ENCODE results near the gene ARHGEF7.

Gene ARHGEF7

DNA sequence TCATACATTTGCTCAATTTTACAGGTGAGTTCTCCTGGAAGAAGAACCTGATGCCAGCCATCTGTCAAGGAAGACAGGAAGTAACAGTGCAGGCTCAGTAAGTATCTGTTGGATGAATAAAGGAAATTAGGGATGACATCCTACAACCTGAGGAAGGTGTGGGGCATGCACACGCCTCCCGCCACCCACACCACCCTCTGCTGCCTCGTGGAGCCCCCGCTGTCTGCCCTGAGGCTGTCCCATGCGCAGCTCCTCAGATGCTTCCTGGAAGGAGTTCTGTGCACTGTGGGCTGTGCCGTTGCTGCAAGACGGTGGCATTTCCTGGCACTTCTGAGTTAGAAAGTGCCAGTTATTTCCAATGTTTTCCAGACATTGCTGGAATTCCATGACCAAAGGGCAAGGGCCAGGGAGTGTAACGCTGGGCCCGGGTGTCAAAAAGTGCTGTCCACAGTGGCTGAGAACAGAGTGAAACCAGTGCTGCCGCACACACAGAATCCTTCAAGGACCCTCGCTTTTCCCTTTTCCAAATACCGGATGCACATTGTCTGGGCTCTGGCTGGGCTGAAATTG is 201.1 kb downstream of the ARHGEF7 start:
- no peak for DNase-seq

DNA sequence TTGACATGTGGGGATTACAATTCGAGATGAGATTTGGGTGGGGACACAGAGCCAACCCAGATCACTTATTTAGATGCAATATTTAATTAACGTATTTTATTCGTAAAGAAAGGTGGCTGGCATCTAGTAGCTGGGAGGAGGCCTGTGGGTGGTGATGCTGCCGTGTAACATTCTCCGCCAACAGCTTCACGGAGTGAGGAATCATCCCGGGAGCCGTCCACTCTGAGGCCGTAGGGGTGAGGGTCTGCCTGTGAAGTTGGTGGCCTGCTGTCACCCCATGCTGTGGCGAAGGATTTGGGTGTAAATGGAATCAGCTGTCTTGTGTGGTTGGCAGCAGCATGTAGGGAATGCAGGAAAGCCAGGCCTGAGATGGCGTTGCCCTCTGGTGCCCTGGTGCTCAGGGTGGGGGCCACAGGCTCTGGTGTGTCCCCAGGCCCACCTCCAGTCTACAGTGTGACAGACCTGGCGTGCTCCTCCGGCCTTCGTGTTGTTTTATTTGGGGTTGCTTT is 202.0 kb downstream of the ARHGEF7 start:
- DNase-seq, result no peak

DNA sequence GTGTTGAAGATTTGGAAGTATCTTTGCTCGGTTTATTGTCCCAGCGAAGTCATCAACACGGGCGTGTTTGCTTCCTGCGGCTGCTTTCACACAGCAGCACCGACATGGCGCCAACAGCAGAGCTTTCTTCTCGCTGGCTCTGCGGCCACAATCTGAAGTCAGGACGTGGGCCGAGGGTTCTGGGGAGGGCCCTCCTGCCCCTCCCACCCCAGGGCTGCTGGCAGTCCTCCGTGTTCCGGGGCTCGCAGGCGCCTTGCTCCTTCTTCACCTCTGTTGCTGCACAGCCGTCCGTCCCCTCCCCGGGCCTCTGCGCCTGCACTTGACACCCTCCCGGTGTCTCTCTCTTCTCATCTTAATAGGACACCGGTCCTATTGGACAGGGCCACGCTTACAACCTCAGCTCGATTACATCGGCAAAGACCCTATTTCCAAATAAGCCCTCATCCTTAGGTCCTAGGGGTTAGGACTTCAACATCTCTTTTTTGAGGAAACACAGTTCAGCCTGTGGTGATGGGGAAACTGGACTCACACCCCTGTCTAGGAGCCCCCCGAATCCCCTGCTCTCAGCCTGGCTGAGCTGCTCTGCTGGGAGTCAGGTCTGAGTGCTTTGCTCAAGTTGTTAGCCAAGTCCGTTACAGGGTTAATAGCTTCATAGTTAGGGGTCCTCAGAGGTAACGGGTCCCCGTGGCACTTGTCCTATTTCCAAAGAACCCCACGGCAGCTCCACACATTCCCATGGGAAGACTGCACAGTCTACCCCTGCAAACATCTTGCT is 202.6 kb downstream of the ARHGEF7 start:
- no peak for DNase-seq

DNA sequence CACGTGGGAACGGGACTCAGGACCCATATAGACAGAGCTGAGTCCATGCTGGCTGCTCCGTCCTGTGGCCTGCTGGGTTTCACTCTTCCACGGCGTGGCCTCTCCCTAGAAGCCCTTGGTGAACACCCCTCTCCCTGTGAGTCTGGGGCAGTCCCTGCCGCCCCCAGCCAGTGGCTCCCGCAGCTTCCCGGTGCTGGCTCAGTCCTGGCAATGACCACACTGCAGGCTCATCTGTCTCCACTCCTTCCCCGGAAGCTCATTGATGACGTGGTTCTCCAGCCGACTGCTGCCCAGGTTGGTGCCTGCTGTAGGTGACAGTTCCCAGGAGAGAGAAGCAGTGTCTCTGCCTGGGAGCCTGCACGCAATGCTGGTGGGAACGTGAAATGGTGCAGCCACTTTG is 203.3 kb downstream of the ARHGEF7 start:
- no peak for DNase-seq

GRCh38 chr13:111319521-111319920 is 204.4 kb downstream of the ARHGEF7 start:
- DNase-seq, result no peak

GRCh38 chr13:111319998-111320911 is 205.1 kb downstream of the ARHGEF7 start, which contains the start of gene TEX29:
TEX29 (plus strand) TSS chr13:111320642; CDS start chr13:111320891, 249 bp downstream.
- no peak for DNase-seq

DNA sequence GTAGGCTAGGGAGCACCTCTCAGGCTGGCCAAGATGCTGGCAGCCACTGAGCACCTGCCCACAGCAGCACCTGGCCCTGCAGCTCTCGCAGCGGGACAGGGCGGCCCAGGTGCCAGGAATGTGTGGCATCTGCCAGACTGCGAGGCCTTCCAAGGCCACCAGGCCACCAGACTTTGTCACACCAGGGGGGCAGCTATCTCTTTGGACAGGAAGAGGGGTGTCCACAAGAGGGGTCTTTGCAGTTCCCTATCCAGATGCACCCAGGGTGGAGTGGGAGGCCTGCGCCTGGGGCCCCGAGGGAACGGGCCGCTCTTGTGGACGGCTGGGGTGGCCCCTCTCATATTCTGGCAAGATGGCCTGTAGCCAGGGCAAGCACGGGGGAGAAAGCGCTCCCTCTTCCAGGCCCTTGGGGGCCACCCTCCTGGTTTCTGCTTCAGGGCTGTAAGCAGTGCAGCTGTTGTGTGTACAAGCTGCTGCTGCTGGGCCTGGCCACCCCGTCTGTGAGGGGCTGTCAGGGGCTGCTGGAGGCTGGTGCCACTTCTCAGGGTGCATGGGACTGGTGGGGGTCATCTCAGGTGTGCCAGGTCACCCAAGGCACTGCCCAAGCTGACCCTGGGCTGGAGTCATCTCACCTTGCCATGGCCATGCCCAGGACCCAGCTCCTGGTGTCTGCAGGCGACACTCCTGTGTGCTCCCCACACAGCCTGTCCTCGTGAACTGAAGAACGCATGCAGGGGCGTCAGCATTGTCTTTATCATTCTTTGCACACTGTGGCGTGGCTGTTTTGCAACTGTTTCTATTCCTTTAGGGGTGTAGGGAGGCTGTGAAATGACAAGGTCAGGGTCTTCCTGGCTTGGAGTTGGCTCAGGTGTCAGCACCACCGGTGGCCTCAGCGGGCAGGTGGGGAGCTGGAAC is 207.1 kb downstream of the ARHGEF7 start:
- no peak for DNase-seq

GRCh38 chr13:111322916-111323331 is 207.8 kb downstream of the ARHGEF7 start:
- no peak for DNase-seq

DNA sequence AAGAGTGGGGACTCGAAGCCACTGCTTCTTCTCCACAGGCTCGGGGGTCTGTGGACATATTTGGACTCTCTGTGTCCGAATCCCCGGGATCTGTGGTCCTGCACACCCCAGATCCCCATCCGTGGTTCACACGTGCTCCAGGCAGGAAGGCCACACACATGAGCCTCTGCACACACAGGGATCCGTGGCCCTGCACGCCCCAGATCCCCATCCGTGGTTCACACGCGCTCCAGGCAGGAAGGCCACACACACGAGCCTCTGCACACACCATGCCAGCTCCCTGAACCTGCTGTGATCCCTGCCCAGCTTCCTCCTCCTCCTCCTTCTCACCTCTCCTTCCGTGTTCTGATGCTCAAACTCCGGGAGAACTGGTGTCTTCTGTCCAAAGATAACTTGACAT is 208.4 kb downstream of the ARHGEF7 start:
- DNase-seq, result no peak

GRCh38 chr13:111323950-111324651 is 209.0 kb downstream of the ARHGEF7 start:
- no peak for DNase-seq

DNA sequence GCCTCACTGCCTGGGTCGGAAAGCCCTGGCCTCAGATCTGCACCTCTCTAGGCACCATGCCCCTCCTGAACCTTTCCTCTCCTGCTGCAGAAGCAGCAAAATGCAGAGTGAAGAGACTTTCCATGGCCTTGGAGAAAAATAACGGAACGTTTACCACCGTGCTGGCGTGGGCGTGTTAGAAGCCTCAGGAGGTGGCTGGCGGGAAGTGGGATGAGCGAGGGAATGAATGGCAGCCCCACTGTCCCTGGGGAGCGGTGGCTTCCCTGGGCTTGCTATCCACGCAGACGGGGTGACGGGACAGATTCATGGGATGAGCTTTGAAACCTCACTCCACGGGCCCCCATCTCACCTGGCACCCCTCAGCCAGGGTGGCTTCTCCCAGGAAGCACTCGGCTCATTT is 209.6 kb downstream of the ARHGEF7 start:
- no peak for DNase-seq

GRCh38 chr13:111325146-111325890 is 210.2 kb downstream of the ARHGEF7 start:
- DNase-seq, result no peak

GRCh38 chr13:111325941-111326620 is 211.0 kb downstream of the ARHGEF7 start:
- DNase-seq, result no peak

- DNase-seq, result no peak
Measured at GRCh38 chr13:111326621-111326965, 211.5 kb downstream of the ARHGEF7 start.

- DNase-seq, result no peak
Measured at GRCh38 chr13:111326981-111327642, 212.0 kb downstream of the ARHGEF7 start.

- DNase-seq, result no peak
Measured at GRCh38 chr13:111327730-111328573, 212.8 kb downstream of the ARHGEF7 start.

DNA sequence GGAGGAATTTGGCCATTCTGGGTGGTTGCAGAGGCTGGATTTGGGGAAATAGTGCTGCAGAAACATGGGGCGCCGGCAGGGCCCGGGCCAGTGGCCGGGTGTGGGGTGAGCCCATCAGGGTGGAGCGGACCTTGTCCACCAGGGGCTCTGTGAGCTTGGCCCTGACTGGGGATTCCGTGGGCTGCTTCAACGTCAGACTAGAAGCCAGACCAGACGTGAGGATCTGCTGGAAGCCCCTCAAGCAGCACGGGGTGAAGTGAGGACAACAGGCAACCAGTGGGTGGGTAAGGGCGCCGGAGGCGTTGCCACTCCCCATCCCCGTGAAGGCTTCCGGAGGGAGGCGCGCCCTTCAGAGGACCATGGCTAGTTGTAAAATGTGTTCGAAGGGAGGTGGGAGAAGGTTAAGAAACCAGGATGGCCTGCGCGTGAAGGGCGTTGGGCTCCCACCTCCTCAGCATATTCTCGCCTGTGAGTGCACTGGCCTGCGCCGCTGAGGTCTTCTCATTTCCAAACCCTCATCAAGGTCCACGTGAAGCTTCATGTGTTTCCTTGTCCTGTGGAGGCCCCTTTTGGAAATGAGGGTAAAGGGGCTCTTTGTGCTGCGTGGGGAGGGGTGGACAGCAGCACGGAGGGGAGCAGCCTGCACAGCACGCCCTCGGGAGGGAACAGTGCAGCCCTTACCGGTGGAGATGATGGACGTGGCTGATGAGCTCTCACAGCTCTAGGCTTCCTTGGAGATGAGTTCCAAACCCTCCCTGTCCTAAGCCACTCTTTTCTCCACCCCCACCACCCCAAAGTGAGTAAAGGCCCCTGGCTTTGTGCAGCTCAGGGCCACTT is 213.7 kb downstream of the ARHGEF7 start:
- no peak for DNase-seq

DNA sequence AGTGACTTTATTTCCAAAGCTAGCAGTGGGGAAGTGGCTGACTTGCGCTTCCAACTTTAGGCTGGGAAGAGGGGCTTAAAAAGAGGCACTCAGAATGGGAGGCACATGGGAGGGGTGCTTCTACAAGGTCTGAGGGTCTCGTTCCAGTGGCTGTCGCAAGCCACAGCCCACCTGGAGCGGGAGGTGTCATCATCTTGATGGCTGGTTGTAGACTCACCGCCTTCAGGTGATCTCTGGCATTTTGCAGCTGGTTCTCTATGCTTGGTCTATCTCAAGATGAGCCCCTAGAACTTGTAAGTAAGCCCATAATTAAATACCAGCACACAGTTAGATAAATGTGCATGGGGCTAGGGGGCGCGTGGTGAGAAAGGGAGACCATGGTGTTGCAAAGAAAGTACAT is 214.5 kb downstream of the ARHGEF7 start:
- DNase-seq, result no peak

Measured in hematopoietic multipotent progenitor cell treated with erythropoietin and hydrocortisone succinate and interleukin-3 and kit ligand, for 4 days (in vitro differentiated cells).